Kidney epithelial cell (primary cell): Measurements from ENCODE around the gene ITGB8. TPM values are rescaled to one million over a fixed set of nuclear protein-coding genes. Genes with fewer than 3 reads are reported as not detected.

Experiments used
- DNase-seq: peaks from one replicate; pipeline ENCODE4 v3.0.0-alpha.2; 2010; ENCODE audit warnings: low read depth
- H3K27me3 ChIP-seq: 2 replicates; pipeline ENCODE4 v1.6.0; 2011; ENCODE audit warnings: low read length; ENCODE audit not compliant: control insufficient read depth, insufficient read depth
- H3K36me3 ChIP-seq: 2 replicates; pipeline ENCODE4 v1.5.1; 2011; ENCODE audit warnings: low read length; ENCODE audit not compliant: control insufficient read depth, insufficient read depth
- H3K4me3 ChIP-seq: 2 replicates; pipeline ENCODE4 v1.5.1; 2011; ENCODE audit warnings: low read depth, mild to moderate bottlenecking, control low read depth, low read length
- CTCF ChIP-seq: IDR thresholded peaks from 2 replicates; pipeline ENCODE4 v1.5.1; 2011; ENCODE audit warnings: mild to moderate bottlenecking, moderate library complexity, low read length, control low read depth, inconsistent platforms; ENCODE audit not compliant: insufficient read depth, poor library complexity, severe bottlenecking
- total RNA-seq: library from RNA; depleted of rRNA; stranded (reverse); fragments of >200 nt; gene quantifications from 2 replicates; pipeline ENCODE4 v1.2.3, GENCODE V29; 2015

The ITGB8 gene
- total RNA-seq, 1 donor from 2014 or later: 106 TPM

DNA sequence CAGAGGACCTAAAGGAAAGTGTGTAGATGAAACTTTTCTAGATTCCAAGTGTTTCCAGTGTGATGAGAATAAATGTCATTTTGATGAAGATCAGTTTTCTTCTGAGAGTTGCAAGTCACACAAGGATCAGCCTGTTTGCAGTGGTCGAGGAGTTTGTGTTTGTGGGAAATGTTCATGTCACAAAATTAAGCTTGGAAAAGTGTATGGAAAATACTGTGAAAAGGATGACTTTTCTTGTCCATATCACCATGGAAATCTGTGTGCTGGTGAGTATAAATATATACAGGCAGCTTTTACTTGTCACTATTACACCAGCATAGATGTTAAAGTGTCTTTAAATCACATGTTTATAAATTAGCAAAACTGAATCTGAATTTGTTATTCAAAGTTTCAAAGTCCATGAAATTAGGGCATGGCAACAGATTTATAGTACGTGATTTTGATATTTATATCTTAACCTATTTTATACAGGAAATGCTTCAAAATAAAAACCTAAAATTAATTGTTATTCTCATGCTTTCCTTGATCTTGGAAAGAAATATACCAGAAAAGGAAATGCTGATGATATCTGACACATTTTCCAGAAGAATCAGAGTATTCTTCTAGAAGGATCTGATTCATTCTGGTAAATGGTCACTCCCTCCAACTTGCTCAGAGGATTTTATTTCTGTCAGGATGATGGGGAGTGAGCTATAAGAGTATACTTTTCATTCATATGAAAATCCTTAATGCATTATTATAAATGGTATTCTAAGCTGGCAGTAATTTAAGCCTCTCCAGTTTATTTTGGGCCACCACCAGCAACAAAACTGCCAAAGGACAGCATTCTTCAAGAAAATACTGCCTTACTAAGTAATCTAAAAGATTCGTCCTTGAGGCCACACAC, 71.4 kb downstream of the ITGB8 start:
- TF ChIP-seq CTCF: no peak
- Histone ChIP-seq H3K36me3 (no peaks in the 10 kb centered on the region), H3K4me3 (no peak overlapping the region)

DNA sequence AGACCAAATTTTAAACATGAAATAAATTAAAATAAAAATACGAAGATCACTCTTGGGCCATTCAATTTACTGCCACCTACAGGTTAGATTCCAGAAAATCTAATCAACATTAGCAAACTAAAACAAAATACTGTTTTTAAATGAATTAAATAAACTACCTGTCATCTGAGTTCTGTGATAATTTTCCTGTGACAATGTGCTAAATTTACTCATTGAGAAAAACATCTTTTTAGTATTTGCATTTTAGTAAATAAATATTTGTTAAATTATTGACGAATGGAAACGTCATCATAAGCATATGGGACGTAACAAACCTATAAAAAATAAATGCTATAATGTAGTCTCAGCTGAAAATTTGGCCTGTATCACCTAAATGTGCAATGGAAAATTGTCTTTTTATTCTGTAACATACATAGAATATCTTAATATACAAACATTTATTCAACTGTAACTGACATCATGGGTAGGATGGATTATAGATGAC, 72.1 kb downstream of the ITGB8 start:
- TF ChIP-seq CTCF: peak; percentile 35
- Histone ChIP-seq H3K36me3 (no peaks in the 10 kb centered on the region), H3K27me3 (no peaks in the 10 kb centered on the region), H3K4me3 (no peak overlapping the region)
- no peak for DNase-seq

More for the DNA sequence above, 71.4 kb downstream of the ITGB8 start:
- no peak for DNase-seq
- H3K27me3 ChIP-seq: no peaks in the 10 kb centered on the region

GRCh38 chr7:20403331-20403730, 72.6 kb downstream of the ITGB8 start:
- TF ChIP-seq CTCF: no peak
- no peak for DNase-seq
- Histone ChIP-seq H3K36me3 (no peaks in the 10 kb centered on the region), H3K27me3 (no peaks in the 10 kb centered on the region), H3K4me3 (no peak overlapping the region)

GRCh38 chr7:20404320-20404719, 73.6 kb downstream of the ITGB8 start:
- TF ChIP-seq CTCF: no peak
- Histone ChIP-seq H3K27me3 (no peaks in the 10 kb centered on the region), H3K36me3 (no peaks in the 10 kb centered on the region), H3K4me3 (no peak overlapping the region)
- no peak for DNase-seq

DNA sequence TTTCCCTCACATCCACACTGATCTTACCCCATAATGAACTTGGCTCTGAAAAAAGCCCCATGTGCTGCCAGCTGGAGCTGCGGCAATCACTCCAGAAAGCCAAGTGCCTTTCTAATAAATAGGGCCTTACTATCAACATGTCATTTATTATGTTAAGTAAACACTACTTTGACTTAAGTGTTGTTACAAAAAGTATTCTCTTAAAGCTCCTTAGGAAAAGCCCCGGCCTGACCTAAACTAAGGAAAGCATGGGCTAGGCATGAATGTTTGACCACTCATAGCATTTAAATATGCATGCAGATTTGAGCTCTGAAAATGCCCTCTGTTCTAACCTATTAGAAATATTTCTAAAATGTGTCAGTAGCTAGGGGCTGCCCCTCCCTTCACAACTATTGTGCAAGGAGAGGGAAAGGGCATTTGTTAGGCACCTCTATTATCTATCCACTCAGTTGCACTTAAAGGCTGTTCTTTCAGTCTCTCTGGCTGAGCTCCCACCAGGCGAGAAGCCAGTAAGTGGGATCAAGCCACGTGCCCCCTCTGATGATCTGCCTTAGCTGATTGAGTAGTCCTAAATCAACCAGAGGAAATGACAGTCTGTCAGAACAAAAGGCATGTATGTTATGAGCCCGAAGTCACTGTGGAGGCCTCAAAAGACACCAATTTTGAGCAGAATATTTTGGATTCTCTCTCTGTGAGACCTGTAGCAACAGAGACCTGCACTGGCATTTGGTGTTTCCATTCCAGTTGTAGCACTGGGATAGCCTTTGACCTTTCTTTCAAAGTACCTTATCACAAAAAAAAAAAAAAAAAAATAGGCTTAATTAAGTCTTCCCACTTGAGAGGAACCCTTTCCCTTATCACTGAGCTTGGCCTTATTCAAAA, 77.1 kb downstream of the ITGB8 start:
- DNase-seq: no peak
- Histone ChIP-seq H3K27me3 (no peaks in the 10 kb centered on the region), H3K4me3 (no peak overlapping the region), H3K36me3 (no peaks in the 10 kb centered on the region)
- TF ChIP-seq CTCF: no peak
